Common myeloid progenitor, CD34-positive (primary cell): Measurements from ENCODE around the gene ECSCR.

Experiments used
- CTCF ChIA-PET: fragments of 350-600 bp; sonication (Branson Sonifier 250); formaldehyde crosslinking; loops from one replicate; lab custom pipeline; 2021; ENCODE audit warnings: antibody characterized with exemption; lab: Charles Lee
- POLR2A ChIA-PET: fragments of 350-600 bp; sonication (Branson Sonifier 250); formaldehyde crosslinking; loops from one replicate; lab custom pipeline; 2021; ENCODE audit warnings: antibody characterized with exemption; lab: Charles Lee
- DNase-seq, 3 donors: peaks; one replicate each; pipeline versions ENCODE4 v3.0.0 to v3.0.0-alpha.2; 2013
- H3K27ac ChIP-seq, 2 experiments: 1 replicate in 1 of 2; 2 replicates in 1 of 2; pipeline ENCODE4 v1.7.0; 2013; ENCODE audit warnings: inconsistent platforms in 2 of 2, low read length in 2 of 2, mild to moderate bottlenecking in 2 of 2, low read depth in 1 of 2, moderate library complexity in 1 of 2; ENCODE audit not compliant: severe bottlenecking in 2 of 2, insufficient read depth in 1 of 2, poor library complexity in 1 of 2
- H3K27me3 ChIP-seq, 5 experiments: replicated peaks in 2 of 5; 1 replicate in 3 of 5; 2 replicates in 2 of 5; pipeline versions ENCODE4 v1.6.1 to v1.7.0; 2013; ENCODE audit warnings: low read length in 4 of 5, mild to moderate bottlenecking in 2 of 5, moderate library complexity in 2 of 5, inconsistent platforms in 1 of 5; ENCODE audit not compliant: insufficient read depth in 5 of 5, control insufficient read depth in 4 of 5
- H3K36me3 ChIP-seq, 4 experiments: 1 replicate in 2 of 4; 2 replicates in 2 of 4; pipeline versions ENCODE4 v1.6.1 to v1.7.0; 2013; ENCODE audit warnings: low read length in 3 of 4, control low read depth in 1 of 4, mild to moderate bottlenecking in 1 of 4; ENCODE audit not compliant: control insufficient read depth in 4 of 4, insufficient read depth in 4 of 4
- H3K4me1 ChIP-seq, 4 experiments: 1 replicate in 3 of 4; 2 replicates in 1 of 4; pipeline versions ENCODE4 v1.6.1 to v1.7.1; 2013; ENCODE audit warnings: low read length in 3 of 4, mild to moderate bottlenecking in 3 of 4, control low read depth in 1 of 4, inconsistent platforms in 1 of 4, moderate library complexity in 1 of 4; ENCODE audit not compliant: control insufficient read depth in 4 of 4, insufficient read depth in 4 of 4; ENCODE audit errors: control extremely low read depth in 1 of 4
- H3K4me3 ChIP-seq, 7 experiments: 1 replicate in 4 of 7; 2 replicates in 3 of 7; pipeline versions ENCODE4 v1.5.1 to v1.7.0; 2013; ENCODE audit warnings: mild to moderate bottlenecking in 7 of 7, low read length in 6 of 7, moderate library complexity in 6 of 7, inconsistent platforms in 2 of 7, low read depth in 2 of 7, control low read depth in 1 of 7; ENCODE audit not compliant: insufficient read depth in 4 of 7, control insufficient read depth in 1 of 7; ENCODE audit errors: extremely low read depth in 1 of 7
- H3K9me3 ChIP-seq, 5 experiments: 1 replicate in 4 of 5; 2 replicates in 1 of 5; pipeline versions ENCODE4 v1.6.1 to v1.7.1; 2013; ENCODE audit warnings: low read length in 4 of 5, mild to moderate bottlenecking in 2 of 5, inconsistent platforms in 1 of 5, low read depth in 1 of 5, moderate library complexity in 1 of 5; ENCODE audit not compliant: control insufficient read depth in 4 of 5, insufficient read depth in 2 of 5; ENCODE audit errors: control extremely low read depth in 1 of 5
- WGBS: methylation state at CpG from one replicate; pipeline ENCODE4 v1.1.5; 2013; ENCODE audit not compliant: insufficient coverage; 5-methylcytosine and 5-hydroxymethylcytosine counted together

The ECSCR gene

DNA sequence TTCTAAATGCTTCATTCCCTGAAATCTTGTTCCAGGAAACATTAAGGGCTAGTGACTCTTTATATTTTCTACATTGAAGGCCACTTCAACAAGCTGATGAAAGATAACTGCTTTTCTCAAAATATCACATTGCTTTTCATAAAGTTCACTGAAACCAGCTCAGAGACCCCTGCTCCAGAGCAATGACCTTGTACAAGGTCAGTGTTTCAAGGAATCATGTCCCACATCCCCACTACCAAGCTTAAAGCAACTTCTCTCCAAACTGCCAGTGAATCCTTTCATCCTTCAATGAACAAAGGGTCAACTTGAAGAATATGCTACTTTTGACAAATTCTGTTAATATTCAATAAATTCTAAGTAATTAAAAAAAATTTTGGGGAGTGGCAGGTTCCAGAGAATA, 46.7 kb downstream of the ECSCR start:
- ChIA-PET CTCF (interaction anchor here (0.7 to 17.0 kb wide), 8 partner anchors 9 to 218 kb away, joined by 3 to 359 read pairs (median 4); no protein-coding TSS in a partner anchor), POLR2A (interaction anchor here (0.6 kb wide), 1 partner anchor 87 kb away, joined by 3 read pairs; no protein-coding TSS in a partner anchor)
- no peaks in the 10 kb centered on the region for H3K27me3 ChIP-seq
- peaks cover 5 to 28% (median 14%) of the 10 kb centered on the region in 4 experiments for H3K36me3 ChIP-seq
- H3K4me3 ChIP-seq = no peak overlapping the region
- no peak overlapping the region for H3K27ac ChIP-seq
- DNase-seq = no peak
- no peaks in the 10 kb centered on the region for H3K9me3 ChIP-seq
- H3K4me1 ChIP-seq = peaks cover 4 to 49% (median 36%) of the 10 kb centered on the region in 4 experiments

- Histone ChIP-seq H3K36me3 (peaks cover 4 to 25% (median 12%) of the 10 kb centered on the region in 4 experiments), H3K4me3 (no peak overlapping the region), H3K4me1 (peaks cover 4 to 49% (median 36%) of the 10 kb centered on the region in 4 experiments), H3K27me3 (no peaks in the 10 kb centered on the region), H3K9me3 (no peaks in the 10 kb centered on the region), H3K27ac (no peak overlapping the region)
- 91% methylated on average over 8 of the region's 8 CpGs for WGBS
- ChIA-PET POLR2A (no interaction called here), CTCF (interaction anchor here (0.7 to 17.0 kb wide), 8 partner anchors 9 to 219 kb away, joined by 3 to 359 read pairs (median 4); partner anchors contain the start of gene SPATA24)
- no peak for DNase-seq
Observed at GRCh38 chr5:139415221-139415861, 47.2 kb downstream of the ECSCR start.

GRCh38 chr5:139414581-139415130, 47.9 kb downstream of the ECSCR start:
- ChIA-PET POLR2A (no interaction called here), CTCF (interaction anchor here (0.7 to 17.0 kb wide), 4 partner anchors 8 to 99 kb away, joined by 3 to 359 read pairs (median 4); partner anchors contain the start of gene SPATA24)
- Histone ChIP-seq H3K36me3 (peaks cover 2 to 20% (median 11%) of the 10 kb centered on the region in 4 experiments), H3K4me1 (peaks cover 4 to 46% (median 34%) of the 10 kb centered on the region in 4 experiments), H3K9me3 (no peaks in the 10 kb centered on the region), H3K27me3 (no peaks in the 10 kb centered on the region), H3K4me3 (peak overlapping the region in 1 of 7 experiments; percentile 10), H3K27ac (no peak overlapping the region)
- WGBS = 88% methylated on average over 7 of the region's 9 CpGs
- DNase-seq = no peak

DNA sequence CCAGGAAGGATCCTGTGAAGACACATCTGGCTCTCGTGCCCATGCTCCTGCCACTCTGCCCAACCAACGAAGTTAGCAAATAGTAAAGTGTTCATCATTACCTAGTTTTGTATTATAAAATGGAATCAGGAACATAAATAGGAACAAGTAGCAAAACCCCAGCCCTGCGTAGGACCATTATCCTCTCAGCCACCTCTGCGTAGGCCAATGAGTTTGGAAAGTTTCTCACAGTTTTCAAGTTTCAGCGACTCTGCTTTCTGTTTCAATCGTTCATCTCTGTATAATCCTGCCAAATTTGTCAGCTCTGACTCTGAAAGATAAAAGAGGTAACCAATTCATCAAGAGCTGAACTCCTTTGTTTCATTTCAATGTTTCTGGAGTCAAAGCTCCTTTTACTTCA, 48.6 kb downstream of the ECSCR start:
- WGBS = 98% methylated on average over 5 of the region's 6 CpGs
- CTCF ChIA-PET = interaction anchor here (0.7 to 17.0 kb wide), 6 partner anchors 9 to 100 kb away, joined by 3 to 359 read pairs (median 3); partner anchors contain the start of gene SPATA24
- H3K27ac ChIP-seq = no peak overlapping the region
- no peak for DNase-seq
- H3K27me3 ChIP-seq = no peaks in the 10 kb centered on the region
- H3K9me3 ChIP-seq = no peaks in the 10 kb centered on the region
- peaks cover 4 to 40% (median 28%) of the 10 kb centered on the region in 4 experiments for H3K4me1 ChIP-seq
- POLR2A ChIA-PET = no interaction called here
- no peak overlapping the region for H3K4me3 ChIP-seq
- H3K36me3 ChIP-seq = peaks cover 0 to 14% (median 8%) of the 10 kb centered on the region in 4 experiments

GRCh38 chr5:139413153-139413552, 49.4 kb downstream of the ECSCR start:
- Histone ChIP-seq H3K36me3 (peaks cover 0 to 10% (median 5%) of the 10 kb centered on the region in 4 experiments), H3K27me3 (no peaks in the 10 kb centered on the region), H3K27ac (no peak overlapping the region), H3K4me3 (no peak overlapping the region), H3K9me3 (no peaks in the 10 kb centered on the region), H3K4me1 (peaks cover 4 to 35% (median 25%) of the 10 kb centered on the region in 4 experiments)
- WGBS = 100% methylated on average over 1 of the region's 6 CpGs
- DNase-seq = no peak
- ChIA-PET POLR2A (no interaction called here), CTCF (interaction anchor here (1.1 to 17.0 kb wide), 4 partner anchors 6 to 101 kb away, joined by 3 to 359 read pairs (median 28); no protein-coding TSS in a partner anchor)

GRCh38 chr5:139410993-139411828, 51.3 kb downstream of the ECSCR start:
- Histone ChIP-seq H3K27me3 (no peaks in the 10 kb centered on the region), H3K4me3 (no peak overlapping the region), H3K9me3 (no peaks in the 10 kb centered on the region), H3K27ac (no peak overlapping the region), H3K36me3 (peaks cover 0 to 10% (median 2%) of the 10 kb centered on the region in 4 experiments), H3K4me1 (peaks cover 3 to 28% (median 13%) of the 10 kb centered on the region in 4 experiments)
- DNase-seq = no peak
- POLR2A ChIA-PET = no interaction called here
- 98% methylated on average over 10 of the region's 17 CpGs for WGBS
- CTCF ChIA-PET = interaction anchor here (1.1 to 17.0 kb wide), 6 partner anchors 8 to 221 kb away, joined by 3 to 359 read pairs (median 18); no protein-coding TSS in a partner anchor
